GM23338 (cell line): ENCODE data around the gene ZNF223. TPM values are rescaled to one million over a fixed set of nuclear protein-coding genes. Genes with fewer than 3 reads are reported as not detected.

Experiments
- polyA plus RNA-seq: library from polyadenylated mRNA; unstranded; fragments of >200 nt; fragmentation: Nextera tagmentation; extraction: Ambion mirVana; gene quantifications from 2 replicates; pipeline ENCODE4 v1.2.1, GENCODE V29; 2016
- small RNA-seq: library from RNA; depleted of rRNA; stranded (forward); fragments of <200 nt; gene quantifications from one replicate; pipeline ENCODE3, GENCODE V24; 2014; ENCODE audit warnings: low replicate concordance
- total RNA-seq: library from RNA; depleted of rRNA; stranded (reverse); fragments of >200 nt; shearing (Covaris generic); gene quantifications from 2 replicates; pipeline ENCODE4 v1.2.3, GENCODE V29; 2014; rRNA removed

ZNF223 gene
- total and polyA plus RNA-seq, 2 experiments from 2014 or later: 3.3 to 5.8 TPM

Small RNAs within 50 kb of the gene (small RNA-seq; reads per million reads assigned to genes)
- not detected for gene RNU6-902P

Other genes starting within 250 kb of the ZNF223 start
- 0.54 and 1.1 TPM in 2 replicates for gene LYPD5, start 249.6 kb upstream of the ZNF223 start, total RNA-seq
- 0.61 and 1.5 TPM in 2 replicates for gene LYPD5, start 249.6 kb upstream of the ZNF223 start, polyA plus RNA-seq
- gene ZNF283, start 224.7 kb upstream of the ZNF223 start, total RNA-seq: 8.7 and 12.0 TPM in 2 replicates
- 3.0 and 3.1 TPM in 2 replicates for gene ZNF283, start 224.7 kb upstream of the ZNF223 start, polyA plus RNA-seq
- 3.7 and 3.9 TPM in 2 replicates for gene ZNF404, start 168.1 kb upstream of the ZNF223 start, total RNA-seq
- 3.9 and 5.0 TPM in 2 replicates for gene ZNF404, start 168.1 kb upstream of the ZNF223 start, polyA plus RNA-seq
- 9.6 and 13.2 TPM in 2 replicates for gene ZNF45, start 116.8 kb upstream of the ZNF223 start, total RNA-seq
- 3.3 and 4.1 TPM in 2 replicates for gene ZNF45, start 116.8 kb upstream of the ZNF223 start, polyA plus RNA-seq
- 9.2 and 14.0 TPM in 2 replicates for gene ZNF221, start 100.8 kb upstream of the ZNF223 start, total RNA-seq
- gene ZNF221, start 100.8 kb upstream of the ZNF223 start, polyA plus RNA-seq: 1.5 and 1.6 TPM in 2 replicates
- 6.0 and 7.8 TPM in 2 replicates for gene ZNF155, start 67.8 kb upstream of the ZNF223 start, total RNA-seq
- 2.9 and 3.8 TPM in 2 replicates for gene ZNF155, start 67.8 kb upstream of the ZNF223 start, polyA plus RNA-seq
- 2.2 and 2.6 TPM in 2 replicates for gene ZNF230, start 49.1 kb upstream of the ZNF223 start, total RNA-seq
- 1.8 and 1.9 TPM in 2 replicates for gene ZNF230, start 49.1 kb upstream of the ZNF223 start, polyA plus RNA-seq
- 2.3 and 3.4 TPM in 2 replicates for gene ZNF222, start 26.7 kb upstream of the ZNF223 start, total RNA-seq
- gene ZNF222, start 26.7 kb upstream of the ZNF223 start, polyA plus RNA-seq: 2.6 and 2.8 TPM in 2 replicates
- gene ZNF284, start 20.1 kb downstream of the ZNF223 start, total RNA-seq: 3.1 and 4.0 TPM in 2 replicates
- 1.4 and 1.5 TPM in 2 replicates for gene ZNF284, start 20.1 kb downstream of the ZNF223 start, polyA plus RNA-seq
- 15.8 and 16.5 TPM in 2 replicates for gene ZNF224, start 42.3 kb downstream of the ZNF223 start, total RNA-seq
- gene ZNF224, start 42.3 kb downstream of the ZNF223 start, polyA plus RNA-seq: 5.9 and 9.4 TPM in 2 replicates
- 3.8 and 4.8 TPM in 2 replicates for gene ZNF225, start 61.4 kb downstream of the ZNF223 start, total RNA-seq
- 1.8 TPM in 2 replicates for gene ZNF225, start 61.4 kb downstream of the ZNF223 start, polyA plus RNA-seq
- gene ZNF234, start 89.5 kb downstream of the ZNF223 start, total RNA-seq: 8.3 TPM in 2 replicates
- gene ZNF234, start 89.5 kb downstream of the ZNF223 start, polyA plus RNA-seq: 3.7 and 4.7 TPM in 2 replicates
- 11.7 and 18.5 TPM in 2 replicates for gene ZNF226, start 113.1 kb downstream of the ZNF223 start, total RNA-seq
- gene ZNF226, start 113.1 kb downstream of the ZNF223 start, polyA plus RNA-seq: 7.6 and 10.5 TPM in 2 replicates
- gene ZNF227, start 160.5 kb downstream of the ZNF223 start, total RNA-seq: 14.5 and 18.2 TPM in 2 replicates
- 6.6 and 8.7 TPM in 2 replicates for gene ZNF227, start 160.5 kb downstream of the ZNF223 start, polyA plus RNA-seq
- gene ZNF233, start 207.8 kb downstream of the ZNF223 start, total RNA-seq: 1.8 and 4.2 TPM in 2 replicates
- gene ZNF233, start 207.8 kb downstream of the ZNF223 start, polyA plus RNA-seq: 2.5 and 2.7 TPM in 2 replicates